Brain microvascular endothelial cell (primary cell): ENCODE measurements around the gene ADRB2.

Source experiments
- DNase-seq: peaks from one replicate; pipeline ENCODE4 v3.0.0-alpha.2; 2020
- H3K27ac ChIP-seq: fragments of 250-450 bp; sonication (Bioruptor Pico); 2 replicates; pipeline ENCODE4 v1.5.1; 2020; ENCODE audit warnings: mild to moderate bottlenecking, moderate library complexity
- H3K27me3 ChIP-seq: fragments of 250-450 bp; sonication (Bioruptor Pico); replicated peaks from 2 replicates; pipeline ENCODE4 v1.5.1; 2020; ENCODE audit warnings: mild to moderate bottlenecking
- H3K36me3 ChIP-seq: fragments of 250-450 bp; sonication (Bioruptor Pico); replicated peaks from 2 replicates; pipeline ENCODE4 v1.5.1; 2020; ENCODE audit warnings: mild to moderate bottlenecking
- H3K4me3 ChIP-seq: 2 replicates; pipeline ENCODE4 v1.5.1; 2011; ENCODE audit warnings: low read depth, mild to moderate bottlenecking, control low read depth, low read length, moderate library complexity
- CTCF ChIP-seq: IDR thresholded peaks from 2 replicates; pipeline ENCODE4 v1.5.1; 2011; ENCODE audit warnings: low read depth, mild to moderate bottlenecking, moderate library complexity, low read length, control low read depth, inconsistent platforms; ENCODE audit errors: missing control alignments
- in situ Hi-C: cut with HindIII; loops from 2 replicates; pipeline ENCODE4 v1.10.0; 2017; ENCODE audit warnings: low sequenced_read_pairs, low pct_ligation_motif_present

The ADRB2 gene

DNA sequence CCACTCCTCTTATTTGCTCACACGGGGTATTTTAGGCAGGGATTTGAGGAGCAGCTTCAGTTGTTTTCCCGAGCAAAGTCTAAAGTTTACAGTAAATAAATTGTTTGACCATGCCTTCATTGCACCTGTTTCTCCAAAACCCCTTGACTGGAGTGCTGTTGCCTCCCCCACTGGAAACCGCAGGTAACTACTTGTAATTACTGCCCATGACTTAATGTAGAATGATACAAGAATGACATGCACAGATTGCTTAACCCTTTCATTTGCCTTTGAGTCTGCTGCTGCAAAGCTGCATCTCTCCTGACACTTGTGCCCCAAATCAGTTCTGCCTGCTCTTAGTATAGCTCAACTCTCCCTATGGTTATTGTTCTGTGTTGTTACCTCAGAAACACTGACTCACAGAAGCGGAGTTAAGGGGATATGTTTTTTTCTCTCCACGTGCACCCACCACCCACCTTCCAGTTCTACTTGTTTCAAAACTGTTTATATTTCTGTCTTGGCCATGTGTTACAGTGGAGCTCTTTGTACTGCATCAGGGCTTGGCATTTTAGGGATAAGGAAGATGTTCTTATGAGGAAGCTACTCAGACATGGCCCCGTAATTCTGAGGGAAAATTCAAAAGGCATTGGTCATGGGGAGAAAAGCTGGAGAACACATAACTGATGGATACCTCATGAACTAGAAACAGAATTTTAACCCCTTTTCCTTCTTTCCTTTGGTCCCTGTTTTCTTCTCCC is 2.3 kb downstream of the ADRB2 start:
- Histone ChIP-seq H3K36me3 (no peaks in the 10 kb centered on the region), H3K27ac (no peak overlapping the region), H3K4me3 (no peak overlapping the region), H3K27me3 (no peaks in the 10 kb centered on the region)
- in situ Hi-C loops, result no loop called here
- no peak for DNase-seq
- peak; percentile 16 for TF ChIP-seq CTCF

GRCh38 chr5:148829248-148829594 is 2.8 kb downstream of the ADRB2 start:
- in situ Hi-C loops, result no loop called here
- DNase-seq, result no peak
- Histone ChIP-seq H3K27me3 (no peaks in the 10 kb centered on the region), H3K27ac (no peak overlapping the region), H3K4me3 (no peak overlapping the region), H3K36me3 (no peaks in the 10 kb centered on the region)
- TF ChIP-seq CTCF, result no peak

GRCh38 chr5:148829734-148830133 is 3.3 kb downstream of the ADRB2 start:
- Histone ChIP-seq H3K4me3 (no peak overlapping the region), H3K36me3 (no peaks in the 10 kb centered on the region), H3K27me3 (no peaks in the 10 kb centered on the region), H3K27ac (no peak overlapping the region)
- no peak for DNase-seq
- no peak for TF ChIP-seq CTCF
- in situ Hi-C loops, result no loop called here

DNA sequence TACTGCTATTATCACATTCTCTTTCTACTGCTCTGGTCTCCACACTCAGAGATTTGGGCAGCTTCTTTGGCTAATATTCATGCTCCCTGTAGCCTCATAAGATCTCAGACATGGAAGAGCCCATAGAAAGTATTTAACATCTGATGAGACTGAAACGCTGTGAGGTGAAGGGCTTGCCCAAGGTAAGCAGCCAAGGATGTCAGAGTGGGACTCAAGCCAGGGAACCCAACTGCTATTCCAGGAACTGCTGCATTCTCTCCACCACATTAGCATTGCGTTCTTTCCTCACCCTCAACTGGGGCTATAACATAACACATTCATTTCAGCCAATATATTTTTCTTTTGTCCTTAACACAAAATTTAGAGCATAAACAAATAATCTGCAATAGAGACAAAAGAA is 3.8 kb downstream of the ADRB2 start:
- Histone ChIP-seq H3K27me3 (no peaks in the 10 kb centered on the region), H3K36me3 (no peaks in the 10 kb centered on the region), H3K4me3 (no peak overlapping the region), H3K27ac (no peak overlapping the region)
- in situ Hi-C loops, result no loop called here
- DNase-seq, result no peak
- TF ChIP-seq CTCF, result no peak

DNA sequence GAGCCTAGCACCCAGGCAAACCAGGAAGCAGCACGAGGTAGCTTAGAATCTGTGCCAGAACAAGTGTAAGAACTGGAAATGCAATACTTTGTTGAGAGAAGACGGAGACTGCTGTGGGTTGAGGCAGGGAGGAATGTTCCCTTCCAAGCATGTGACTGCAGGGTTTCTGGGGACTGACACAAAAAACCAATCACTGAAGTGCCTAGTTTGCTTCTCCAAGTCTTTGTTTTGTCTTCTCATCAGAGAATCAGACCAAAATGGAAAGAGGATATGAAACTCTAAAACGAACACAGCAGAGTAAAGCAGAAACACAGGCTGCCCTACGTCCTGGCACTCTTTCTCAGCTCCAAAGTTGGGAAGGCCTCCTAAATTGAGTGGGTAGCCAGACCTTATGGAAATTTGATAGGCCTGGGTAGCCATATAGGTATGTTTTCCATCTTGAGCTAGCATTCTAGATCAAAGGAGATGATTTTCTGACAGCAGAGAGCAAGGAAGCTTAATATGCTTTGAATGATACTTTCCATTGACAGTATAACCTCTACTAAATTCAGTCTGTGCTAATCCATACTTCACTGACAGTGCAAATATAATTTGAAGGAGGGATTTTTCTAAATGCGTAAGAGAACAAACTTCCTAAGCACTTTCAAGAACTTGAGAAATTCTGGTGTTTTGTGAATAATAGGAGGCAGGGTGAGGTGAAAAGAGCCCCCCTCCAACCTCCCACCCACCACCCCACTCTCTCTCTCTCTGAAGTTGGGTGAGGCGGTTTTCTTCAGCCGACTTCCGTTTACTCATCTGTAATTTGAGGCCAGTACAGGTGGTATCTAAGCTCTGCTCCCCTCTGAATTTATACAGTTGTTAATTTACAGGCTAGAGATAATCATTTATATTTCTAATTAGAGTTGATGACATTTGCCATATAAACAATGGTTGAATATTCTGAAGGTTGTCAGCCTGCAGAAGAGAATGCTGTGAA is 5.5 kb downstream of the ADRB2 start:
- no peaks in the 10 kb centered on the region for H3K36me3 ChIP-seq

More for the DNA sequence above, 5.5 kb downstream of the ADRB2 start:
- Histone ChIP-seq H3K27ac (no peak overlapping the region), H3K27me3 (no peaks in the 10 kb centered on the region), H3K4me3 (no peak overlapping the region)
- in situ Hi-C loops, result no loop called here
- no peak for TF ChIP-seq CTCF
- DNase-seq, result no peak
